Measurements from ENCODE around the gene LRP2. TPM values are rescaled to one million over a fixed set of nuclear protein-coding genes. Genes with fewer than 3 reads are reported as not detected.

Gene LRP2
- total RNA-seq, 3 donors from 2014 or later (not counting 1 experiment from before 2014, with no cell fraction given), result not detected

DNA sequence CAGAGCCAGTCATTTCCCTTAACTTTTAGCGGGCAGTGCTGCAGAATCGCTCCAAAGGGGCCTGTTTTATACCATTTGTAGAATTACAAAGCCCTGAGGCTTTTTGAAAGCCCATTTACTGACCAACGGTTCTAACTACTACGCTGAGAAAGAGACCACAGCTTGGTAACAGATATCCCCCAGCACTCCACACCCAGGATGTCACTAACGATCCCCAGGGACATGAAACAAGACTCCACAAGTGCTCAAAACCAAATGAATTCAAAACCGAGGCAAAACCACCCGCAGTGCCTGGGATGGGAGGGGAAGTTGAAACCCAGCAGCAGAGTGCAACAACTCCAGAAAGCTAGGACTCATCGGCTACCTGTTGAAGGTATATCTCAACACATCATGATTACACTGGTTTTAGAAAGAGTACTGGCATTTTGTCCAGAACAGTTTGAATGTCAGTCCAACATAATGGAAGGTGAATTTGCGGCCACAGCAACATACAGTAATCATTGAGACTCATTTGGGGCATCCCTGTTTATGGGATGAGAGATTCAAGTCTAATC, 33.6 kb upstream of the LRP2 start:
- intact Hi-C loops (cut with micrococcal nuclease), result no loop called here
- TF ChIP-seq, protein P1, sequence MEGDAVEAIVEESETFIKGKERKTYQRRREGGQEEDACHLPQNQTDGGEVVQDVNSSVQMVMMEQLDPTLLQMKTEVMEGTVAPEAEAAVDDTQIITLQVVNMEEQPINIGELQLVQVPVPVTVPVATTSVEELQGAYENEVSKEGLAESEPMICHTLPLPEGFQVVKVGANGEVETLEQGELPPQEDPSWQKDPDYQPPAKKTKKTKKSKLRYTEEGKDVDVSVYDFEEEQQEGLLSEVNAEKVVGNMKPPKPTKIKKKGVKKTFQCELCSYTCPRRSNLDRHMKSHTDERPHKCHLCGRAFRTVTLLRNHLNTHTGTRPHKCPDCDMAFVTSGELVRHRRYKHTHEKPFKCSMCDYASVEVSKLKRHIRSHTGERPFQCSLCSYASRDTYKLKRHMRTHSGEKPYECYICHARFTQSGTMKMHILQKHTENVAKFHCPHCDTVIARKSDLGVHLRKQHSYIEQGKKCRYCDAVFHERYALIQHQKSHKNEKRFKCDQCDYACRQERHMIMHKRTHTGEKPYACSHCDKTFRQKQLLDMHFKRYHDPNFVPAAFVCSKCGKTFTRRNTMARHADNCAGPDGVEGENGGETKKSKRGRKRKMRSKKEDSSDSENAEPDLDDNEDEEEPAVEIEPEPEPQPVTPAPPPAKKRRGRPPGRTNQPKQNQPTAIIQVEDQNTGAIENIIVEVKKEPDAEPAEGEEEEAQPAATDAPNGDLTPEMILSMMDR (IDR thresholded peaks at IDR 0.05), result no peak
- no peaks in the 10 kb centered on the region for H3K36me3 ChIP-seq (ENCODE audit: control insufficient read depth, insufficient read depth, low read length)
- Mint-ChIP-seq H3K27me3 (ENCODE audit: low read depth in 2 of 2) (peaks cover 7 to 10% of the 10 kb centered on the region in 2 donors), H3K4me3 (no peak overlapping the region), H3K36me3 (no peaks in the 10 kb centered on the region), H3K9me3 (no peaks in the 10 kb centered on the region), H3K27ac (no peak overlapping the region), H3K4me1 (no peaks in the 10 kb centered on the region)
- no peak for ATAC-seq
- no peak for DNase-seq
- no peaks in the 10 kb centered on the region for H3K4me1 ChIP-seq (ENCODE audit: control insufficient read depth, insufficient read depth, low read length)
- WGBS (ENCODE audit: insufficient coverage), result 79% methylated on average over 8 of the region's 9 CpGs
- H3K4me3 ChIP-seq (ENCODE audit: low read length), result no peak overlapping the region
- no peak overlapping the region for H3K27ac ChIP-seq (ENCODE audit: low read length)
- no peaks in the 10 kb centered on the region for H3K27me3 ChIP-seq (ENCODE audit: control insufficient read depth, insufficient read depth, low read length)
- no peaks in the 10 kb centered on the region for H3K9me3 ChIP-seq (ENCODE audit: control insufficient read depth, insufficient read depth, low read length)

DNA sequence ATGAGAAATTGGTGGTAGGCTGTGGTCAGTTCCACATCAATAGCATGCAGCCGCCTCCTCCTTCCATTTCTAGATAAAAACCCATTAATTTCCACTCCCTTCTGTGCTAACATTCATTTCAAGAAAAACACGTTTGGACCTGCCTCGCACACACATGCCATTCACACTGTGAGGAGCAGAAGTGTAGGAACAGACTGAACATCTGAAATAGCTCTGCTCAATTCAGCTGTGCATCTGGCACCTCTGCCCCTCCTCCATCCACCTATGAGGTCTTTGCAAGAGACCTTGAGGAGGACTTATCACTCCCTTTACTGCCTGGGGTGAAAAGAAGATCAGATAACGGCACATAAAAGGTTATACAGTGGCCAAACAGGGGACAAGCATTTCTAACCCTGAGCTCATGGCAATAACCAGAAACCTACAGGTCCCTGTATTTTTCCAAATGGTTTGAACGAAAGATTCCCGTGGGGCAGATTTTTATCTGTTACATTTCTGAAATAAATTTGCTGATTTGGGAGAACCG, 30.8 kb upstream of the LRP2 start:
- H3K4me3 ChIP-seq (ENCODE audit: low read length), result no peak overlapping the region
- no peak overlapping the region for H3K27ac Mint-ChIP-seq
- no peak for ATAC-seq
- no peak overlapping the region for H3K27ac ChIP-seq (ENCODE audit: low read length)
- H3K36me3 Mint-ChIP-seq, result no peaks in the 10 kb centered on the region
- H3K27me3 ChIP-seq (ENCODE audit: control insufficient read depth, insufficient read depth, low read length), result no peaks in the 10 kb centered on the region
- intact Hi-C loops (cut with micrococcal nuclease), result no loop called here
- no peak for DNase-seq
- no peaks in the 10 kb centered on the region for H3K9me3 Mint-ChIP-seq
- WGBS (ENCODE audit: insufficient coverage), result 67% methylated on average over 7 of the region's 7 CpGs
- TF ChIP-seq, protein P1 (IDR thresholded peaks at IDR 0.05), result no peak
- H3K36me3 ChIP-seq (ENCODE audit: control insufficient read depth, insufficient read depth, low read length), result no peaks in the 10 kb centered on the region
- peaks cover 10 to 16% of the 10 kb centered on the region in 2 donors for H3K27me3 Mint-ChIP-seq (ENCODE audit: low read depth in 2 of 2)
- no peaks in the 10 kb centered on the region for H3K4me1 ChIP-seq (ENCODE audit: control insufficient read depth, insufficient read depth, low read length)
- no peaks in the 10 kb centered on the region for H3K4me1 Mint-ChIP-seq
- H3K9me3 ChIP-seq (ENCODE audit: control insufficient read depth, insufficient read depth, low read length), result no peaks in the 10 kb centered on the region
- no peak overlapping the region for H3K4me3 Mint-ChIP-seq

DNA sequence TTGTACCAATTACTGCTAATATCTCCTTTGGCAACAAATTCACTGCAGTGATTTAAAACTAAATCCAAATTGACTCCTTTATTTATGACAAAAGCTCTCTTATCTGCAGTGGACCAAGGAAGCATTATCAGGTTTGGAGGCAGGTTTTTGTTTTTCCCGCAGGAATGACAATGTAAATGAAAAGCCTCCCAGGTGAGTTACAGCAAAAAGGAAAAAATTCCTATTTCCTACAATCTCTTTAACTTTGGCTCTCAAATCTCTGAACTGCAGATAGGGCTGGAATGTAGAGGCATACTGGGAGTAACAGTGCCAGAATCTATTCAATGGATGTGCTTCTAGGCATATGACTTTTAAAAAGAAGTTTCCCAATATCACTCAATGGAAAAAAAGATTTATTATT, 28.9 kb upstream of the LRP2 start:
- H3K27ac ChIP-seq (ENCODE audit: low read length), result no peak overlapping the region
- H3K27ac Mint-ChIP-seq, result no peak overlapping the region
- intact Hi-C loops (cut with micrococcal nuclease), result no loop called here
- H3K4me1 ChIP-seq (ENCODE audit: control insufficient read depth, insufficient read depth, low read length), result no peaks in the 10 kb centered on the region
- H3K9me3 ChIP-seq (ENCODE audit: control insufficient read depth, insufficient read depth, low read length), result no peaks in the 10 kb centered on the region
- DNase-seq (no peak), ATAC-seq (no peak)
- WGBS (ENCODE audit: insufficient coverage), result no CpG with 5 or more reads among the region's 1 CpG
- H3K27me3 Mint-ChIP-seq (ENCODE audit: low read depth in 2 of 2), result peaks cover 10 to 33% of the 10 kb centered on the region in 2 donors
- no peaks in the 10 kb centered on the region for H3K27me3 ChIP-seq (ENCODE audit: control insufficient read depth, insufficient read depth, low read length)
- H3K36me3 ChIP-seq (ENCODE audit: control insufficient read depth, insufficient read depth, low read length), result no peaks in the 10 kb centered on the region
- H3K4me1 Mint-ChIP-seq, result no peaks in the 10 kb centered on the region
- TF ChIP-seq, protein P1 (IDR thresholded peaks at IDR 0.05), result no peak
- no peaks in the 10 kb centered on the region for H3K9me3 Mint-ChIP-seq
- H3K4me3 ChIP-seq (ENCODE audit: low read length), result no peak overlapping the region
- H3K36me3 Mint-ChIP-seq, result no peaks in the 10 kb centered on the region
- H3K4me3 Mint-ChIP-seq, result no peak overlapping the region

DNA sequence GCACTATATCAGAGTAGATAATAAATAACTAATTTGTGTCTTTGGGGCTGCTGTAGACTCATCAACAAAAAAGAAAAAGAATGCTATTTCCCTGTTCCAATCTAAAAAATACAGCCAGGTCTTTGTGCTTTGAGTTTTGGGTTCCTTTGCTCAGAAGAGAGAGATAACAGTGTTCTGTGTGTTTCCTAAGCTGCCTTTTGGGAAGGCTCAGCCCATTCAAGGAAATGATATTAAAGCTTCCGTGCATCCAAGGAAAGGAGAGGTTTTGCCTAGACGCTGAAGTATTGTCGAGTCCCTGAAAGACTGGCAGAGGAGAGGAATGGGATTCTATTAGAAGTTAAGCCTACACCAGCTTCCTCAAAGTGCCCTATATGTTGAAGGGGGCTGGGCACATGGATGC, 25.8 kb upstream of the LRP2 start:
- TF ChIP-seq, protein P1 (IDR thresholded peaks at IDR 0.05), result no peak
- Mint-ChIP-seq H3K4me1 (no peaks in the 10 kb centered on the region), H3K27ac (no peak overlapping the region), H3K4me3 (no peak overlapping the region), H3K9me3 (peaks cover 0 to 2% of the 10 kb centered on the region in 2 donors), H3K27me3 (ENCODE audit: low read depth in 2 of 2) (peaks cover 15 to 43% of the 10 kb centered on the region in 2 donors), H3K36me3 (no peaks in the 10 kb centered on the region)
- no peaks in the 10 kb centered on the region for H3K27me3 ChIP-seq (ENCODE audit: control insufficient read depth, insufficient read depth, low read length)
- H3K4me1 ChIP-seq (ENCODE audit: control insufficient read depth, insufficient read depth, low read length), result no peaks in the 10 kb centered on the region
- intact Hi-C loops (cut with micrococcal nuclease), result no loop called here
- H3K9me3 ChIP-seq (ENCODE audit: control insufficient read depth, insufficient read depth, low read length), result no peaks in the 10 kb centered on the region
- ATAC-seq, result no peak
- WGBS (ENCODE audit: insufficient coverage), result 54% methylated on average over 3 of the region's 3 CpGs
- DNase-seq, result no peak
- H3K4me3 ChIP-seq (ENCODE audit: low read length), result no peak overlapping the region
- no peak overlapping the region for H3K27ac ChIP-seq (ENCODE audit: low read length)
- H3K36me3 ChIP-seq (ENCODE audit: control insufficient read depth, insufficient read depth, low read length), result no peaks in the 10 kb centered on the region

Data from natural killer cell (primary cell).